ENCODE measurements around the gene FREY1. TPM values are rescaled to one million over a fixed set of nuclear protein-coding genes. Genes with fewer than 3 reads are reported as not detected.

FREY1 gene
- total and polyA plus RNA-seq, 2 of the 13 experiments (the other 11 are each of a cell fraction or from before 2014, with no cell fraction given): 0.44 to 0.73 TPM

- no peak for TF ChIP-seq RAD21 (CRISPR knock-in tag; IDR thresholded peaks at IDR 0.05)
- TF ChIP-seq KAT8 (CRISPR knock-in tag; IDR thresholded peaks at IDR 0.05): no peak
- TF ChIP-seq GFI1 (CRISPR knock-in tag; IDR thresholded peaks at IDR 0.05; ENCODE audit: borderline replicate concordance): no peak
- TF ChIP-seq HES4 (CRISPR knock-in tag; IDR thresholded peaks at IDR 0.05; ENCODE audit: borderline replicate concordance): no peak
- no peak for TF ChIP-seq SKI (IDR thresholded peaks at IDR 0.05; ENCODE audit: partially characterized antibody)
- no peak for TF ChIP-seq ZNF614 (CRISPR knock-in tag; IDR thresholded peaks at IDR 0.05; ENCODE audit: borderline replicate concordance)
- peak; percentile 92 for TF ChIP-seq PATZ1 (CRISPR knock-in tag; IDR thresholded peaks at IDR 0.05)
- no peak for TF ChIP-seq YEATS2 (CRISPR knock-in tag; IDR thresholded peaks at IDR 0.05; ENCODE audit: borderline replicate concordance)
- TF ChIP-seq, protein P1, sequence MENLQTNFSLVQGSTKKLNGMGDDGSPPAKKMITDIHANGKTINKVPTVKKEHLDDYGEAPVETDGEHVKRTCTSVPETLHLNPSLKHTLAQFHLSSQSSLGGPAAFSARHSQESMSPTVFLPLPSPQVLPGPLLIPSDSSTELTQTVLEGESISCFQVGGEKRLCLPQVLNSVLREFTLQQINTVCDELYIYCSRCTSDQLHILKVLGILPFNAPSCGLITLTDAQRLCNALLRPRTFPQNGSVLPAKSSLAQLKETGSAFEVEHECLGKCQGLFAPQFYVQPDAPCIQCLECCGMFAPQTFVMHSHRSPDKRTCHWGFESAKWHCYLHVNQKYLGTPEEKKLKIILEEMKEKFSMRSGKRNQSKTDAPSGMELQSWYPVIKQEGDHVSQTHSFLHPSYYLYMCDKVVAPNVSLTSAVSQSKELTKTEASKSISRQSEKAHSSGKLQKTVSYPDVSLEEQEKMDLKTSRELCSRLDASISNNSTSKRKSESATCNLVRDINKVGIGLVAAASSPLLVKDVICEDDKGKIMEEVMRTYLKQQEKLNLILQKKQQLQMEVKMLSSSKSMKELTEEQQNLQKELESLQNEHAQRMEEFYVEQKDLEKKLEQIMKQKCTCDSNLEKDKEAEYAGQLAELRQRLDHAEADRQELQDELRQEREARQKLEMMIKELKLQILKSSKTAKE (CRISPR knock-in tag; IDR thresholded peaks at IDR 0.05; ENCODE audit: borderline replicate concordance): no peak
- TF ChIP-seq NFAT5 (CRISPR knock-in tag; IDR thresholded peaks at IDR 0.05): no peak
- TF ChIP-seq, protein P2, sequence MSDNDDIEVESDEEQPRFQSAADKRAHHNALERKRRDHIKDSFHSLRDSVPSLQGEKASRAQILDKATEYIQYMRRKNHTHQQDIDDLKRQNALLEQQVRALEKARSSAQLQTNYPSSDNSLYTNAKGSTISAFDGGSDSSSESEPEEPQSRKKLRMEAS (IDR thresholded peaks at IDR 0.05): peak; percentile 19; the same call in 1 of the 2 replicates
- TF ChIP-seq ZSCAN9 (CRISPR knock-in tag; IDR thresholded peaks at IDR 0.05; ENCODE audit: borderline replicate concordance): no peak
- no peak for TF ChIP-seq ZNF567 (CRISPR knock-in tag; IDR thresholded peaks at IDR 0.05; ENCODE audit: borderline replicate concordance)
- TF ChIP-seq ZBTB44 (CRISPR knock-in tag; IDR thresholded peaks at IDR 0.05): no peak
- TF ChIP-seq ZNF883 (CRISPR knock-in tag; IDR thresholded peaks at IDR 0.05; ENCODE audit: not compliant biosample characterization): peak; percentile 38
- TF ChIP-seq SMAD9 (CRISPR knock-in tag; IDR thresholded peaks at IDR 0.05): no peak
- TF ChIP-seq EED (CRISPR knock-in tag; IDR thresholded peaks at IDR 0.05): no peak
Observed at GRCh38 chr11:45922425-45923082, 15.5 kb upstream of the FREY1 start, which contains the start of gene LARGE2 (continued).
